Mesenchymal stem cell (in vitro differentiated cells and primary cell): ENCODE results near the gene AFP.

ENCODE experiments used
- DNase-seq: peaks from one replicate; pipeline ENCODE4 v3.0.0-alpha.2; 2013
- H2AFZ ChIP-seq: one replicate; pipeline ENCODE4 v1.6.1; 2013; ENCODE audit warnings: low read depth, mild to moderate bottlenecking, control low read depth, inconsistent platforms, low read length, moderate library complexity
- H2AK5ac ChIP-seq: 2 replicates; pipeline ENCODE4 v1.6.1; 2013; ENCODE audit warnings: low read length, moderate library complexity, mild to moderate bottlenecking, inconsistent platforms; ENCODE audit not compliant: severe bottlenecking
- H2BK120ac ChIP-seq: one replicate; pipeline ENCODE4 v1.6.1; 2013; ENCODE audit warnings: low read depth, mild to moderate bottlenecking, inconsistent platforms, low read length, moderate library complexity
- H2BK12ac ChIP-seq, 2 experiments: one replicate each; pipeline ENCODE4 v1.6.1; 2013; ENCODE audit warnings: inconsistent platforms in 2 of 2, low read length in 2 of 2, mild to moderate bottlenecking in 2 of 2, moderate library complexity in 2 of 2, control low read depth in 1 of 2
- H2BK15ac ChIP-seq: one replicate; pipeline ENCODE4 v1.6.1; 2013; ENCODE audit warnings: mild to moderate bottlenecking, low read depth, inconsistent platforms; ENCODE audit not compliant: poor library complexity, severe bottlenecking
- H2BK5ac ChIP-seq: 2 replicates; pipeline ENCODE4 v1.6.1; 2013; ENCODE audit warnings: low read depth, mild to moderate bottlenecking, low read length, control low read depth, inconsistent platforms; ENCODE audit not compliant: poor library complexity, severe bottlenecking
- H3K14ac ChIP-seq, 2 experiments: one replicate each; pipeline ENCODE4 v1.6.1; 2013; ENCODE audit warnings: inconsistent platforms in 2 of 2, low read length in 2 of 2, control low read depth in 1 of 2, mild to moderate bottlenecking in 1 of 2, moderate library complexity in 1 of 2
- H3K18ac ChIP-seq, 2 experiments: one replicate each; pipeline ENCODE4 v1.6.1; 2013; ENCODE audit warnings: inconsistent platforms in 2 of 2, low read length in 2 of 2, control low read depth in 1 of 2, low read depth in 1 of 2, mild to moderate bottlenecking in 1 of 2
- H3K23ac ChIP-seq, 2 experiments: one replicate each; pipeline ENCODE4 v1.6.1; 2013; ENCODE audit warnings: inconsistent platforms in 2 of 2, low read length in 2 of 2, mild to moderate bottlenecking in 2 of 2, moderate library complexity in 2 of 2, control low read depth in 1 of 2
- H3K27ac ChIP-seq: 2 replicates; pipeline ENCODE4 v1.5.1; 2013; ENCODE audit warnings: mild to moderate bottlenecking, moderate library complexity, low read length, control low read depth, inconsistent platforms; ENCODE audit not compliant: poor library complexity, severe bottlenecking
- H3K27me3 ChIP-seq, 2 experiments: 2 replicates each; pipeline versions ENCODE4 v1.6.1 to v1.7.0; 2013; ENCODE audit warnings: low read length in 2 of 2, mild to moderate bottlenecking in 2 of 2, moderate library complexity in 2 of 2, control low read depth in 1 of 2, inconsistent platforms in 1 of 2; ENCODE audit not compliant: control insufficient read depth in 1 of 2, insufficient read depth in 1 of 2
- H3K36me3 ChIP-seq, 2 experiments: 2 replicates each; pipeline versions ENCODE4 v1.6.1 to v1.7.0; 2013; ENCODE audit warnings: low read length in 2 of 2, control low read depth in 1 of 2, inconsistent platforms in 1 of 2, low read depth in 1 of 2, mild to moderate bottlenecking in 1 of 2; ENCODE audit not compliant: insufficient read depth in 2 of 2, control insufficient read depth in 1 of 2
- H3K4ac ChIP-seq, 2 experiments: one replicate each; pipeline ENCODE4 v1.6.1; 2013; ENCODE audit warnings: inconsistent platforms in 2 of 2, low read length in 2 of 2, mild to moderate bottlenecking in 2 of 2, moderate library complexity in 2 of 2, control low read depth in 1 of 2, low read depth in 1 of 2
- H3K4me1 ChIP-seq: 2 replicates; pipeline ENCODE4 v1.6.1; 2013; ENCODE audit warnings: low read depth, low read length, control low read depth; ENCODE audit not compliant: control insufficient read depth, insufficient read depth
- H3K4me2 ChIP-seq: 2 replicates; pipeline ENCODE4 v1.6.1; 2013; ENCODE audit warnings: low read length, mild to moderate bottlenecking, inconsistent platforms; ENCODE audit not compliant: poor library complexity, severe bottlenecking
- H3K4me3 ChIP-seq, 2 experiments: 2 replicates each; pipeline versions ENCODE4 v1.5.1 to v1.7.0; 2013; ENCODE audit warnings: low read length in 2 of 2, mild to moderate bottlenecking in 2 of 2, control low read depth in 1 of 2, low read depth in 1 of 2; ENCODE audit not compliant: insufficient read depth in 1 of 2
- H3K79me1 ChIP-seq: replicated peaks from 2 replicates; pipeline ENCODE4 v1.6.1; 2013; ENCODE audit warnings: mild to moderate bottlenecking, control low read depth, low read length, inconsistent platforms; ENCODE audit not compliant: poor library complexity, severe bottlenecking
- H3K9ac ChIP-seq: 2 replicates; pipeline ENCODE4 v1.7.0; 2013; ENCODE audit warnings: mild to moderate bottlenecking, low read length, moderate library complexity
- H3K9me3 ChIP-seq: 2 replicates; pipeline ENCODE4 v1.7.0; 2013; ENCODE audit warnings: mild to moderate bottlenecking, low read length; ENCODE audit not compliant: control insufficient read depth
- H4K8ac ChIP-seq: one replicate; pipeline ENCODE4 v1.6.1; 2013; ENCODE audit warnings: inconsistent platforms, mild to moderate bottlenecking, low read length, moderate library complexity
- H4K91ac ChIP-seq: one replicate; pipeline ENCODE4 v1.6.1; 2013; ENCODE audit warnings: mild to moderate bottlenecking, low read length, inconsistent platforms
- WGBS: methylation state at CpG from one replicate; pipeline ENCODE4 v1.1.7; 2013; ENCODE audit warnings: mixed read lengths; 5-methylcytosine and 5-hydroxymethylcytosine counted together

Gene AFP

GRCh38 chr4:73460913-73461522 is 25.0 kb downstream of the AFP start:
- Histone ChIP-seq H2AFZ (no peak overlapping the region), H3K36me3 (no peaks in the 10 kb centered on the region), H3K14ac (no peak overlapping the region), H2BK120ac (no peak overlapping the region), H3K4me2 (no peak overlapping the region), H4K8ac (no peak overlapping the region), H2AK5ac (no peak overlapping the region), H3K23ac (no peak overlapping the region), H2BK5ac (no peak overlapping the region), H3K27me3 (no peaks in the 10 kb centered on the region), H3K4me1 (no peaks in the 10 kb centered on the region), H3K27ac (no peak overlapping the region), H2BK15ac (no peak overlapping the region), H3K4ac (no peak overlapping the region), H3K18ac (no peak overlapping the region), H3K9me3 (no peaks in the 10 kb centered on the region), H4K91ac (no peak overlapping the region), H3K79me1 (no peaks in the 10 kb centered on the region), H3K4me3 (no peak overlapping the region), H3K9ac (no peak overlapping the region), H2BK12ac (no peak overlapping the region)
- 82% methylated on average over 2 of the region's 4 CpGs for WGBS
- no peak for DNase-seq

GRCh38 chr4:73468170-73468569 is 32.1 kb downstream of the AFP start:
- Histone ChIP-seq H2BK12ac (no peak overlapping the region), H3K14ac (no peak overlapping the region), H3K36me3 (no peaks in the 10 kb centered on the region), H2BK15ac (no peak overlapping the region), H3K18ac (no peak overlapping the region), H3K27ac (no peak overlapping the region), H2BK5ac (no peak overlapping the region), H3K9ac (no peak overlapping the region), H3K4me3 (no peak overlapping the region), H3K79me1 (no peaks in the 10 kb centered on the region), H3K4me1 (no peaks in the 10 kb centered on the region), H3K27me3 (no peaks in the 10 kb centered on the region), H3K9me3 (peaks cover 11% of the 10 kb centered on the region), H2AFZ (no peak overlapping the region), H3K4ac (no peak overlapping the region), H2BK120ac (no peak overlapping the region), H4K8ac (no peak overlapping the region), H3K4me2 (no peak overlapping the region), H4K91ac (no peak overlapping the region), H3K23ac (no peak overlapping the region), H2AK5ac (no peak overlapping the region)
- no CpG with 5 or more reads among the region's 3 CpGs for WGBS
- no peak for DNase-seq

GRCh38 chr4:73470728-73471127 is 34.7 kb downstream of the AFP start:
- H4K91ac ChIP-seq: no peak overlapping the region
- WGBS: 81% methylated on average over 1 of the region's 1 CpG
- H3K79me1 ChIP-seq: no peaks in the 10 kb centered on the region

DNA sequence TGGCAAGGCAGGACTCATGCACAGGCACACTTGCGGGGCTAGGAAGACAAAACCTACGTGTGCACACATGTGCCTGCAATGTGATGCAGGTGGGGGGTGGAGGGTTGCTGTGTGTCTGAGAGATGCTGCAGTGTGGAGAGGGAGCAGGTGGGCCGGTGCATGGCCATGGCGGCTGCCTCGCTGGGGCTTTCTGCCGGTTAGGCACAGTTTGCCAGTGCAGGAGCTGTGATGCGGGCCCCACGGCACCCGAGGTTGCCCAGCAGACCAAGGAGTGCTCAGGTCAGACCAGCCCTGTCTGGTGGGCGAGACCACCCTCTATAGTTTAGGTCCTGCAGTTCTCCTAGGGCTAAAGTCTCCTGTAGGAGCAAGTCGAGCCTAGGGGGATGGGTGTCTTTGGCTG is 41.2 kb downstream of the AFP start:
- H2BK120ac ChIP-seq: no peak overlapping the region
- no peak for DNase-seq
- H3K4me2 ChIP-seq: no peak overlapping the region
- peaks cover 0 to 6% of the 10 kb centered on the region in 2 experiments for H3K27me3 ChIP-seq
- WGBS: 82% methylated on average over 9 of the region's 11 CpGs
- no peak overlapping the region for H3K9ac ChIP-seq
- no peak overlapping the region for H3K18ac ChIP-seq
- no peak overlapping the region for H3K23ac ChIP-seq
- H2BK12ac ChIP-seq: no peak overlapping the region
- H4K91ac ChIP-seq: no peak overlapping the region
- no peak overlapping the region for H2BK5ac ChIP-seq
- no peaks in the 10 kb centered on the region for H3K4me1 ChIP-seq
- H3K4ac ChIP-seq: no peak overlapping the region
- H2AK5ac ChIP-seq: no peak overlapping the region
- peaks cover 29% of the 10 kb centered on the region for H3K9me3 ChIP-seq
- no peaks in the 10 kb centered on the region for H3K79me1 ChIP-seq
- H4K8ac ChIP-seq: no peak overlapping the region
- no peak overlapping the region for H3K27ac ChIP-seq
- H3K14ac ChIP-seq: no peak overlapping the region
- H3K36me3 ChIP-seq: no peaks in the 10 kb centered on the region
- no peak overlapping the region for H2AFZ ChIP-seq
- no peak overlapping the region for H2BK15ac ChIP-seq
- H3K4me3 ChIP-seq: no peak overlapping the region

More at GRCh38 chr4:73470728-73471127, 34.7 kb downstream of the AFP start:
- Histone ChIP-seq H2BK15ac (no peak overlapping the region), H2BK5ac (no peak overlapping the region), H3K4me1 (no peaks in the 10 kb centered on the region), H3K4ac (no peak overlapping the region), H3K18ac (no peak overlapping the region), H3K4me2 (no peak overlapping the region), H3K9me3 (peaks cover 30% of the 10 kb centered on the region), H2AFZ (no peak overlapping the region), H3K27ac (no peak overlapping the region), H3K23ac (no peak overlapping the region), H2BK12ac (no peak overlapping the region), H2AK5ac (no peak overlapping the region), H3K9ac (no peak overlapping the region), H4K8ac (no peak overlapping the region), H3K27me3 (no peaks in the 10 kb centered on the region), H3K36me3 (no peaks in the 10 kb centered on the region), H3K14ac (no peak overlapping the region), H3K4me3 (no peak overlapping the region), H2BK120ac (no peak overlapping the region)
- no peak for DNase-seq
